Tibial nerve (tissue), 3 donors: ENCODE measurements around the gene RNF144B.

Source experiments
- POLR2A ChIP-seq, 2 donors: fragments of 450-650 bp; IDR thresholded peaks; one replicate each; pipeline ENCODE4 v1.6.1; 2017; ENCODE audit warnings: antibody characterized with exemption in 2 of 2, mild to moderate bottlenecking in 2 of 2, moderate library complexity in 2 of 2
- TF ChIP-seq, protein P1 (sequence below), 5 experiments: fragments of 200-600 bp in 3 of 5; fragments of 450-650 bp in 2 of 5; sonication (generic) in 3 of 5; IDR thresholded peaks; one replicate each; pipeline ENCODE4 v1.5.1; 2016 to 2019; ENCODE audit warnings: antibody characterized with exemption in 5 of 5, mild to moderate bottlenecking in 3 of 5, moderate library complexity in 2 of 5

DNA sequence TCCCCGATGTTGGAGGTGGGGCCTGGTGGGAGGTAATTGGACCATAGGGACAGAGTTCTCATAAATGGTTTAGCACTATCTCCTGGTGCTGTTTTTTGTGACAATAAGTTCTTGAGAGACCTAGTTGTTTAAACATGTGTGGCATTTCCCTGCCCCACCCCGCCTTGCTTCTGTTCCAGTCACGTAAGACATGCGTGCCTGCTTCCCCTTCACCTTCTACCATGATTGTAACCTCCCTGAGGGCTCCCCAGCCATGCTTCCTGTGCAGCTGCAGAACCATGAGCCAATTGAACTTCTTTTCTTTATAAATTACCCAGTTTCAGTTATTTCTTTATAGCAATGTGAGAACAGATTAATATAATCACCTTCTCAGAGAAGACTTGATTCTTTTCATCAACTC, 2.5 kb upstream of the RNF144B start:
- TF ChIP-seq, protein P1, sequence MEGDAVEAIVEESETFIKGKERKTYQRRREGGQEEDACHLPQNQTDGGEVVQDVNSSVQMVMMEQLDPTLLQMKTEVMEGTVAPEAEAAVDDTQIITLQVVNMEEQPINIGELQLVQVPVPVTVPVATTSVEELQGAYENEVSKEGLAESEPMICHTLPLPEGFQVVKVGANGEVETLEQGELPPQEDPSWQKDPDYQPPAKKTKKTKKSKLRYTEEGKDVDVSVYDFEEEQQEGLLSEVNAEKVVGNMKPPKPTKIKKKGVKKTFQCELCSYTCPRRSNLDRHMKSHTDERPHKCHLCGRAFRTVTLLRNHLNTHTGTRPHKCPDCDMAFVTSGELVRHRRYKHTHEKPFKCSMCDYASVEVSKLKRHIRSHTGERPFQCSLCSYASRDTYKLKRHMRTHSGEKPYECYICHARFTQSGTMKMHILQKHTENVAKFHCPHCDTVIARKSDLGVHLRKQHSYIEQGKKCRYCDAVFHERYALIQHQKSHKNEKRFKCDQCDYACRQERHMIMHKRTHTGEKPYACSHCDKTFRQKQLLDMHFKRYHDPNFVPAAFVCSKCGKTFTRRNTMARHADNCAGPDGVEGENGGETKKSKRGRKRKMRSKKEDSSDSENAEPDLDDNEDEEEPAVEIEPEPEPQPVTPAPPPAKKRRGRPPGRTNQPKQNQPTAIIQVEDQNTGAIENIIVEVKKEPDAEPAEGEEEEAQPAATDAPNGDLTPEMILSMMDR (IDR thresholded peaks at IDR 0.05): no peak
- TF ChIP-seq POLR2A (IDR thresholded peaks at IDR 0.05): no peak
